Measurements from ENCODE around the gene CD8B2.

GRCh38 chr2:106554411-106554810 is 67.2 kb downstream of the CD8B2 start:
- TF ChIP-seq ZNF274 (IDR thresholded peaks at IDR 0.05; ENCODE audit: low read depth, low read length) (no peak), SUZ12 (IDR thresholded peaks at IDR 0.05; ENCODE audit: extremely low read depth, insufficient read depth, insufficient read length) (no peak), YY1 (IDR thresholded peaks at IDR 0.05; ENCODE audit: insufficient read depth, insufficient read length) (no peak)
